ENCODE data around the gene FARS2. TPM values are rescaled to one million over a fixed set of nuclear protein-coding genes. Genes with fewer than 3 reads are reported as not detected.

FARS2 gene
- total RNA-seq, 2 donors from 2014 or later = 16.2 to 18.3 TPM

GRCh38 chr6:5624256-5624655, 362.9 kb downstream of the FARS2 start:
- Histone ChIP-seq H3K27me3 (ENCODE audit: control insufficient read depth, insufficient read depth, low read length, poor library complexity, severe bottlenecking) (no peaks in the 10 kb centered on the region), H3K9me3 (ENCODE audit: control insufficient read depth, low read length) (no peaks in the 10 kb centered on the region), H3K27ac (ENCODE audit: low read depth, low read length) (no peak overlapping the region), H3K9ac (ENCODE audit: extremely low read depth, low read length, poor library complexity, severe bottlenecking) (no peak overlapping the region), H3K4me3 (ENCODE audit: low read length) (no peak overlapping the region), H3K36me3 (ENCODE audit: control insufficient read depth, insufficient read depth, low read length) (no peaks in the 10 kb centered on the region), H3K4me1 (ENCODE audit: control insufficient read depth, insufficient read depth, low read length) (no peaks in the 10 kb centered on the region)
- WGBS, 2 experiments (ENCODE audit: insufficient coverage in 1 of 2, insufficient read length in 1 of 2) = 84 to 92% methylated on average over 2 to 6 of the region's 6 CpGs
- Mint-ChIP-seq H3K4me3 (no peak overlapping the region), H3K27me3 (ENCODE audit: insufficient read depth) (no peaks in the 10 kb centered on the region), H3K9me3 (no peaks in the 10 kb centered on the region), H3K4me1 (peaks cover 1% of the 10 kb centered on the region), H3K36me3 (ENCODE audit: low read depth) (peaks cover 5% of the 10 kb centered on the region), H3K27ac (no peak overlapping the region)
- DNase-seq = no peak
- TF ChIP-seq, protein P1, sequence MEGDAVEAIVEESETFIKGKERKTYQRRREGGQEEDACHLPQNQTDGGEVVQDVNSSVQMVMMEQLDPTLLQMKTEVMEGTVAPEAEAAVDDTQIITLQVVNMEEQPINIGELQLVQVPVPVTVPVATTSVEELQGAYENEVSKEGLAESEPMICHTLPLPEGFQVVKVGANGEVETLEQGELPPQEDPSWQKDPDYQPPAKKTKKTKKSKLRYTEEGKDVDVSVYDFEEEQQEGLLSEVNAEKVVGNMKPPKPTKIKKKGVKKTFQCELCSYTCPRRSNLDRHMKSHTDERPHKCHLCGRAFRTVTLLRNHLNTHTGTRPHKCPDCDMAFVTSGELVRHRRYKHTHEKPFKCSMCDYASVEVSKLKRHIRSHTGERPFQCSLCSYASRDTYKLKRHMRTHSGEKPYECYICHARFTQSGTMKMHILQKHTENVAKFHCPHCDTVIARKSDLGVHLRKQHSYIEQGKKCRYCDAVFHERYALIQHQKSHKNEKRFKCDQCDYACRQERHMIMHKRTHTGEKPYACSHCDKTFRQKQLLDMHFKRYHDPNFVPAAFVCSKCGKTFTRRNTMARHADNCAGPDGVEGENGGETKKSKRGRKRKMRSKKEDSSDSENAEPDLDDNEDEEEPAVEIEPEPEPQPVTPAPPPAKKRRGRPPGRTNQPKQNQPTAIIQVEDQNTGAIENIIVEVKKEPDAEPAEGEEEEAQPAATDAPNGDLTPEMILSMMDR (conservative IDR thresholded peaks at IDR 0.05) = no peak

GRCh38 chr6:5626727-5627426, 365.6 kb downstream of the FARS2 start:
- Mint-ChIP-seq H3K27me3 (ENCODE audit: insufficient read depth) (no peaks in the 10 kb centered on the region), H3K4me1 (peaks cover 1% of the 10 kb centered on the region), H3K9me3 (no peaks in the 10 kb centered on the region), H3K4me3 (no peak overlapping the region), H3K27ac (no peak overlapping the region), H3K36me3 (ENCODE audit: low read depth) (peaks cover 5% of the 10 kb centered on the region)
- no peaks in the 10 kb centered on the region for H3K36me3 ChIP-seq (ENCODE audit: control insufficient read depth, insufficient read depth, low read length)
- no peaks in the 10 kb centered on the region for H3K9me3 ChIP-seq (ENCODE audit: control insufficient read depth, low read length)
- no peaks in the 10 kb centered on the region for H3K4me1 ChIP-seq (ENCODE audit: control insufficient read depth, insufficient read depth, low read length)
- 95 to 96% methylated on average over 4 to 7 of the region's 7 CpGs for WGBS, 2 experiments (ENCODE audit: insufficient coverage in 1 of 2, insufficient read length in 1 of 2)
- no peaks in the 10 kb centered on the region for H3K27me3 ChIP-seq (ENCODE audit: control insufficient read depth, insufficient read depth, low read length, poor library complexity, severe bottlenecking)
- no peak overlapping the region for H3K27ac ChIP-seq (ENCODE audit: low read depth, low read length)
- no peak overlapping the region for H3K9ac ChIP-seq (ENCODE audit: extremely low read depth, low read length, poor library complexity, severe bottlenecking)
- no peak overlapping the region for H3K4me3 ChIP-seq (ENCODE audit: low read length)
- TF ChIP-seq, protein P1 (conservative IDR thresholded peaks at IDR 0.05) = no peak
- DNase-seq = no peak

DNA sequence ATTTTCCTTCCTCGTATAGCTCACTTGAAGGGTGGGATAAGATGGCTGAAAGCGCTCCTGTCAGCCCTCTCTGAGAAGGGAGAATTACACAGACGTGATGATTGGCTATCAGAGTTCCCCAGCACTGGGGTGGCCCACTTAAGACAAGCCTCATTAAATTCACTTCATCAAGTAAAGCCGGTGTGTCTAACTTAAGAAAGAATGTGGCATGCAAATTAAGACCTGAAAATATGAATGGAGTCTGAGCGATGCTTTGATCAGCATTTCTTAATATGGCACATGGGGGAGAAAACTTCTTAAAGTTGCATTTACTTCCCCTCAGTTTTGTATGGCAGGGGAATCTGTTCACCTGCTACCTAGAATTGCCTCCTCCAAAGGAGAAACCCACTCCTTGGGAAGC, 369.3 kb downstream of the FARS2 start:
- no peaks in the 10 kb centered on the region for H3K27me3 Mint-ChIP-seq (ENCODE audit: insufficient read depth)
- peaks cover 1% of the 10 kb centered on the region for H3K4me1 Mint-ChIP-seq
- H3K9me3 Mint-ChIP-seq = no peaks in the 10 kb centered on the region
- H3K4me3 Mint-ChIP-seq = no peak overlapping the region
- no peak overlapping the region for H3K27ac Mint-ChIP-seq
- Histone ChIP-seq H3K36me3 (ENCODE audit: control insufficient read depth, insufficient read depth, low read length) (no peaks in the 10 kb centered on the region), H3K4me1 (ENCODE audit: control insufficient read depth, insufficient read depth, low read length) (no peaks in the 10 kb centered on the region), H3K9ac (ENCODE audit: extremely low read depth, low read length, poor library complexity, severe bottlenecking) (no peak overlapping the region), H3K27me3 (ENCODE audit: control insufficient read depth, insufficient read depth, low read length, poor library complexity, severe bottlenecking) (no peaks in the 10 kb centered on the region), H3K27ac (ENCODE audit: low read depth, low read length) (no peak overlapping the region), H3K9me3 (ENCODE audit: control insufficient read depth, low read length) (no peaks in the 10 kb centered on the region), H3K4me3 (ENCODE audit: low read length) (no peak overlapping the region)
- 93 to 97% methylated on average over 3 to 5 of the region's 5 CpGs for WGBS, 2 experiments (ENCODE audit: insufficient coverage in 1 of 2, insufficient read length in 1 of 2)
- no peaks in the 10 kb centered on the region for H3K36me3 Mint-ChIP-seq (ENCODE audit: low read depth)
- no peak for DNase-seq
- TF ChIP-seq, protein P1 (conservative IDR thresholded peaks at IDR 0.05) = no peak
